Right atrium auricular region (tissue), 2 donors: ENCODE measurements around the gene ACACB. TPM values are rescaled to one million over a fixed set of nuclear protein-coding genes. Genes with fewer than 3 reads are reported as not detected.
"Not testable (repeated sequence)": the region's sequence is repeated elsewhere in the genome, so short reads cannot be mapped to it uniquely, and the experiment has no call there.

ENCODE experiments used
- DNase-seq: peaks from one replicate; pipeline ENCODE4 v3.0.0-alpha.2; 2019; ENCODE audit warnings: low spot score
- H3K27ac ChIP-seq, 2 donors: fragments of 200-600 bp; sonication (generic); 1 replicate in 1 of 2; 2 replicates in 1 of 2; pipeline ENCODE4 v1.5.1; 2016 to 2019
- H3K27me3 ChIP-seq, 2 donors: fragments of 200-600 bp; sonication (generic); one replicate each; pipeline versions ENCODE4 v1.5.1 to v1.6.0; 2017 to 2019
- H3K36me3 ChIP-seq: fragments of 200-600 bp; sonication (generic); one replicate; pipeline ENCODE4 v1.5.1; 2016
- H3K4me1 ChIP-seq, 2 donors: fragments of 200-600 bp; sonication (generic); one replicate each; pipeline versions ENCODE4 v1.5.1 to v1.6.0; 2017 to 2019
- H3K4me3 ChIP-seq, 2 donors: fragments of 200-600 bp; sonication (generic); 1 replicate in 1 of 2; 2 replicates in 1 of 2; pipeline ENCODE4 v1.5.1; 2017 to 2019; ENCODE audit warnings: mild to moderate bottlenecking in 1 of 2, moderate library complexity in 1 of 2
- H3K9me3 ChIP-seq, 2 donors: fragments of 200-600 bp; sonication (generic); one replicate each; pipeline ENCODE4 v1.5.1; 2019
- total RNA-seq, 2 donors: library from RNA; depleted of rRNA; stranded (reverse); fragments of >200 nt; gene quantifications; one replicate each; pipeline ENCODE4 v1.1.0, GENCODE V29; 2016
- TF ChIP-seq, protein P1 (sequence below), 2 donors: fragments of 200-600 bp; sonication (generic); IDR thresholded peaks; one replicate each; pipeline ENCODE4 v1.5.1; 2019; ENCODE audit warnings: antibody characterized with exemption in 2 of 2

The ACACB gene
- total RNA-seq, 2 donors from 2014 or later: 76.8 to 104 TPM

DNA sequence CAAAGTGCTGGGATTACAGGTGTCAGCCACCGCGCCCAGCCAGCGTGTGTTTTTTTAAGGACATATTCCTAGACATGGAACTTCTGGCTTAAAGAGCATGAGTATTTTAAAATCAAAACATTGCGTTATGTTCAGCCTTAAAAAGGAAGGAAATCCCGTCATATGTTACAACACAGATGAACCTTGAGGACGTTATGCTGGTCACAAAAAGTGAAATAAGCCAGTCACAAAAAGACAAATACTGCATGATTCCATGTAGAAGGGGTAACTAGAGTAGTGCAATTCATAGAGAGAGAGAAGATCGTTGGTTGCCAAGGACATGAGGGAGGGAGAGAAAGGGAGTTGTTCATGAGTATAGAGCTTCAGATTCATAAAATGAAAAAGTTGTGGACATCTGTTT, 53.9 kb downstream of the ACACB start:
- DNase-seq: no peak
- Histone ChIP-seq H3K4me1 (no peaks in the 10 kb centered on the region), H3K4me3 (no peak overlapping the region), H3K27me3 (no peaks in the 10 kb centered on the region), H3K9me3 (no peaks in the 10 kb centered on the region), H3K36me3 (peaks cover 78% of the 10 kb centered on the region), H3K27ac (no peak overlapping the region)
- TF ChIP-seq, protein P1, sequence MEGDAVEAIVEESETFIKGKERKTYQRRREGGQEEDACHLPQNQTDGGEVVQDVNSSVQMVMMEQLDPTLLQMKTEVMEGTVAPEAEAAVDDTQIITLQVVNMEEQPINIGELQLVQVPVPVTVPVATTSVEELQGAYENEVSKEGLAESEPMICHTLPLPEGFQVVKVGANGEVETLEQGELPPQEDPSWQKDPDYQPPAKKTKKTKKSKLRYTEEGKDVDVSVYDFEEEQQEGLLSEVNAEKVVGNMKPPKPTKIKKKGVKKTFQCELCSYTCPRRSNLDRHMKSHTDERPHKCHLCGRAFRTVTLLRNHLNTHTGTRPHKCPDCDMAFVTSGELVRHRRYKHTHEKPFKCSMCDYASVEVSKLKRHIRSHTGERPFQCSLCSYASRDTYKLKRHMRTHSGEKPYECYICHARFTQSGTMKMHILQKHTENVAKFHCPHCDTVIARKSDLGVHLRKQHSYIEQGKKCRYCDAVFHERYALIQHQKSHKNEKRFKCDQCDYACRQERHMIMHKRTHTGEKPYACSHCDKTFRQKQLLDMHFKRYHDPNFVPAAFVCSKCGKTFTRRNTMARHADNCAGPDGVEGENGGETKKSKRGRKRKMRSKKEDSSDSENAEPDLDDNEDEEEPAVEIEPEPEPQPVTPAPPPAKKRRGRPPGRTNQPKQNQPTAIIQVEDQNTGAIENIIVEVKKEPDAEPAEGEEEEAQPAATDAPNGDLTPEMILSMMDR (IDR thresholded peaks at IDR 0.05): no peak

DNA sequence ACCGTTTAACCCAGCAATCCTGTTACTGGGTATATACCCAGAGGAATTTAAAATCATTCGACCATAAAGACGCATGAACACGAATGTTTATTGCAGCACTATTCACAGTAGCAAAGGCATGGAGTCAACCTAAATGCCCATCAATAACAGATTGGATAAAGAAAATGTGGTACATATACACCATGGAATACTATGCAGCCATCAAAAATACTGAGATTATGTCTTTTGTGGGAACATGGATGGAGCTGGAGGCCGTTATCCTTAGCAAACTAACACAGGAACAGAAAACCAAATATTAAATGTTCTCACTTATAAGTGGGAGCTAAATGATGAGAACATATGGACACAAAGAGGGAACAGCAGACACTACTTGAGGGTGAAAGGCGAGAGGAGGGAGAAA, 56.4 kb downstream of the ACACB start:
- H3K36me3 ChIP-seq: peaks cover 92% of the 10 kb centered on the region
- not testable (repeated sequence) for H3K27ac ChIP-seq, DNase-seq, H3K4me1 ChIP-seq, H3K9me3 ChIP-seq, H3K27me3 ChIP-seq, H3K4me3 ChIP-seq

DNA sequence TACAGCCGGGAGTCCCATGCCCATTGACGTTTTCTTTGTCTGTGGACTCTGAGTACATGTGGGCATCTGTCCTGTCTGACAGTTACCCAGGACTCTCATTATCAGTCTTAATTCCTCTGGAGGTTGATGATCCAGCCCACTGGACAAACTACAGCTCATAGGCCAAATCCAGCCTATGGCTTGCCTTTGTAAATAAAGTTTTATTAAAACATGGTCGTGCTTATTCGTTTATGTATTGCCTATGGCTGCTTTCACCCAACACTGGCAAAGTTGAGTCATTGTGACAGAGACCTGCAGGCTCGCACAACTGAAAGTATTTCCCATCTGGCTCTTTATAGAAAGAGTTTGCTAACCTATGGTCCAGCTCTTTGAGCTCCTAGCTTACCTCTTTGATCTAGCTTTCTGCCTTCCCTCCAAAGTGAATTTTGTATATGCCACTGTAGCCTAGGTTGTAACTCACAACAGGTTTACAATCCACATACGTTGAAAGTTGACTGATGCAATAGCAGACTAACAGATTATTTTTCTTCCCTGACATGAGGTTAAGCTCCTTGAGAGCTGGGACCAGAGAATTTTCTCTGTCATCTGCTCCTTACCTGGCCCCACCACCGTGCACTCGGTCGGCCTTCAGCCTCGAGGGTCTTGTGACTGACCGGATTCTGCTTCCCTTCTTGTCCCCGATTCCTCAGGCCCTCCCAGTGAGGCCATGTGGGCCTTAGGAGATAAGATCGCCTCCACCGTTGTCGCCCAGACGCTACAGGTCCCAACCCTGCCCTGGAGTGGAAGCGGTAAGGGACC, 57.3 kb downstream of the ACACB start:
- TF ChIP-seq, protein P1 (IDR thresholded peaks at IDR 0.05): no peak
- H3K9me3 ChIP-seq: no peaks in the 10 kb centered on the region
- H3K27ac ChIP-seq: no peak overlapping the region
- no peaks in the 10 kb centered on the region for H3K4me1 ChIP-seq
- H3K36me3 ChIP-seq: peaks cover 92% of the 10 kb centered on the region
- no peak for DNase-seq
- no peak overlapping the region for H3K4me3 ChIP-seq
- no peaks in the 10 kb centered on the region for H3K27me3 ChIP-seq

DNA sequence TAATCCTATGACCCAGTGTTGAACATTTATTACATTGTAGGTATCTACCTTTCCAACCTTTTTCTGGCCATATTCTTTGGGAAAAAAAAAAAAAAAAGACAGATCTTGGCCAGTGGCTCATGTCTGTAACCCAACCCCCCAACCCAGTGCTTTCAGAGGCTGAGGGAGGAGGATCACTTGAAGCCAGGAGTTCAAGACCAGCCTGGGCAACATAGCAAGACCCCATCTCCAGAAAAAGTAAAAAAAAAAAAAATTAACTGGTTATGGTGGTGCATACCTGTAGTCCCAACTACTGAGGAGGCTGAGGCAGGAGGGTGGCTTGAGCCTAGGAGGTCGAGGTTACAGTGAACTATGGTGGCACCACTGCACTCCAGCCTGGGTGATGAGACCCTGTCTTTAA, 58.1 kb downstream of the ACACB start:
- no peak overlapping the region for H3K27ac ChIP-seq

DNA sequence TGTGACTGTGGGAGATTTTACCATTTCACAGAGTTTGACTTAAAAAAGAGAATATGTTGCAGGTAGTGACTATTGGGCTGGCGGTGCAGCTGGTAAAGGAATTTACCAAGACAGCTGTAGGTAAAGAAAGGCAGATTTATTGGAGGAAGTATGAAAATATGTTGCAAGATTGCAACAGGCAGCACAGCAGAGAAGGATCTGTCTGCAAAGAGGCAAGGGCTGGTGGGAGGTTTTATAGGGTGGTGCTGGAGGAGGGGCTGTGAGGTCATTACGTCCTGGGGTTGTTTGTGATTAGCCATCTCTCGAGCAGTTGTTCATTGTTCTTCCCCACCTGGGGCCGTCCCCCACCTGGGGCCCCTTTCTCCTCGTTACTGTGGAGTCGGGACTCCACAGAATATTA, 62.1 kb downstream of the ACACB start:
- Histone ChIP-seq H3K27ac (no peak overlapping the region), H3K4me3 (no peak overlapping the region), H3K36me3 (peaks cover 86% of the 10 kb centered on the region), H3K9me3 (no peaks in the 10 kb centered on the region), H3K27me3 (no peaks in the 10 kb centered on the region), H3K4me1 (no peaks in the 10 kb centered on the region)
- TF ChIP-seq, protein P1 (IDR thresholded peaks at IDR 0.05): no peak
- no peak for DNase-seq

More for the DNA sequence above, 58.1 kb downstream of the ACACB start:
- H3K4me1 ChIP-seq: no peaks in the 10 kb centered on the region
- peaks cover 92% of the 10 kb centered on the region for H3K36me3 ChIP-seq
- no peaks in the 10 kb centered on the region for H3K27me3 ChIP-seq
- no peak for DNase-seq
- H3K4me3 ChIP-seq: no peak overlapping the region
- no peaks in the 10 kb centered on the region for H3K9me3 ChIP-seq
- TF ChIP-seq, protein P1 (IDR thresholded peaks at IDR 0.05): no peak

DNA sequence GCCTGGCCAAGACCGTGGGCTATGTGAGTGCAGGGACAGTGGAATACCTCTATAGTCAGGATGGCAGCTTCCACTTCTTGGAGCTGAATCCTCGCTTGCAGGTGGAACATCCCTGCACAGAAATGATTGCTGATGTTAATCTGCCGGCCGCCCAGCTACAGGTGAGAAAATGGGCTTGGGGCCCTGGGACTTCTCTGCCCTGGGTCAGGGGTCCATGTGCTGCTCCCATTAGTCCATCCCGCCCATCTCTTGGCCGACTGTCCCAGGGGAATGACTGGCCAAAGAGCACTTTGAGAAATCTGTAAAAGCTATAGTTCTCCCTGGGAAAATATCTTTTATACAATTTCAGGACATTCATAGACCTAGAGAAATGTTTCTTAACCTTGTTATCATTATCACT, 63.5 kb downstream of the ACACB start:
- no peak overlapping the region for H3K4me3 ChIP-seq
- no peak overlapping the region for H3K27ac ChIP-seq
- H3K4me1 ChIP-seq: no peaks in the 10 kb centered on the region
- no peak for DNase-seq
- H3K36me3 ChIP-seq: peaks cover 86% of the 10 kb centered on the region
- H3K27me3 ChIP-seq: no peaks in the 10 kb centered on the region
- no peaks in the 10 kb centered on the region for H3K9me3 ChIP-seq
- TF ChIP-seq, protein P1 (IDR thresholded peaks at IDR 0.05): no peak
